ENCODE results near the gene NBR1. TPM values are rescaled to one million over a fixed set of nuclear protein-coding genes. Genes with fewer than 3 reads are reported as not detected.

The NBR1 gene
- total and polyA plus RNA-seq, 2 of the 8 experiments (the other 6 are each of a cell fraction or from before 2014, with no cell fraction given) = 13.5 to 36.0 TPM

Small RNA genes lying within 50 kb of the gene (small RNA-seq; reads per million reads assigned to genes)
- gene AC060780.2 (ENCODE audit: insufficient read depth) (not detected), gene AC060780.3 (ENCODE audit: insufficient read depth) (not detected), gene AC135721.1 (ENCODE audit: insufficient read depth) (not detected), gene RF00004 (ENCODE audit: insufficient read depth) (not detected), gene RNU2-1 (ENCODE audit: insufficient read depth) (not detected)

Other genes with a start within 250 kb of the NBR1 start
- gene AARSD1, start 206.8 kb upstream of the NBR1 start, total RNA-seq (2021; fragmentation: NEBNext Ultra II Directional; extraction: Animal tissue kit (Norgen Biotek cat#: 25700)) = 45.0 and 51.5 TPM in 2 replicates
- gene AARSD1, start 206.8 kb upstream of the NBR1 start, polyA plus RNA-seq (2011; rRNA removed) = 43.8 and 58.8 TPM in 2 replicates
- 2.2 and 3.0 TPM in 2 replicates for gene PTGES3L, start 191.1 kb upstream of the NBR1 start, total RNA-seq (2021; fragmentation: NEBNext Ultra II Directional; extraction: Animal tissue kit (Norgen Biotek cat#: 25700))
- gene PTGES3L, start 191.1 kb upstream of the NBR1 start, polyA plus RNA-seq (2011; rRNA removed) = 2.6 and 3.6 TPM in 2 replicates
- 10.7 and 11.9 TPM in 2 replicates for gene RUNDC1, start 190.6 kb upstream of the NBR1 start, total RNA-seq (2021; fragmentation: NEBNext Ultra II Directional; extraction: Animal tissue kit (Norgen Biotek cat#: 25700))
- 7.9 and 9.4 TPM in 2 replicates for gene RUNDC1, start 190.6 kb upstream of the NBR1 start, polyA plus RNA-seq (2011; rRNA removed)
- gene RPL27, start 172.8 kb upstream of the NBR1 start, total RNA-seq (2021; fragmentation: NEBNext Ultra II Directional; extraction: Animal tissue kit (Norgen Biotek cat#: 25700)) = 1,415 and 1,425 TPM in 2 replicates
- 3,779 and 3,900 TPM in 2 replicates for gene RPL27, start 172.8 kb upstream of the NBR1 start, polyA plus RNA-seq (2011; rRNA removed)
- 2.0 and 2.5 TPM in 2 replicates for gene IFI35, start 164.4 kb upstream of the NBR1 start, total RNA-seq (2021; fragmentation: NEBNext Ultra II Directional; extraction: Animal tissue kit (Norgen Biotek cat#: 25700))
- gene IFI35, start 164.4 kb upstream of the NBR1 start, polyA plus RNA-seq (2011; rRNA removed) = 4.7 and 4.9 TPM in 2 replicates
- gene VAT1, start 148.8 kb upstream of the NBR1 start, total RNA-seq (2021; fragmentation: NEBNext Ultra II Directional; extraction: Animal tissue kit (Norgen Biotek cat#: 25700)) = 281 and 295 TPM in 2 replicates
- 200 and 269 TPM in 2 replicates for gene VAT1, start 148.8 kb upstream of the NBR1 start, polyA plus RNA-seq (2011; rRNA removed)
- 51.3 and 56.8 TPM in 2 replicates for gene RND2, start 146.0 kb upstream of the NBR1 start, total RNA-seq (2021; fragmentation: NEBNext Ultra II Directional; extraction: Animal tissue kit (Norgen Biotek cat#: 25700))
- 61.4 and 76.2 TPM in 2 replicates for gene RND2, start 146.0 kb upstream of the NBR1 start, polyA plus RNA-seq (2011; rRNA removed)
- gene BRCA1, start 45.9 kb upstream of the NBR1 start, total RNA-seq (2021; fragmentation: NEBNext Ultra II Directional; extraction: Animal tissue kit (Norgen Biotek cat#: 25700)) = 39.2 and 40.3 TPM in 2 replicates
- 30.7 and 34.5 TPM in 2 replicates for gene BRCA1, start 45.9 kb upstream of the NBR1 start, polyA plus RNA-seq (2011; rRNA removed)
- gene TMEM106A, start 40.7 kb downstream of the NBR1 start, total RNA-seq (2021; fragmentation: NEBNext Ultra II Directional; extraction: Animal tissue kit (Norgen Biotek cat#: 25700)) = 4.1 and 5.4 TPM in 2 replicates
- 3.2 and 3.4 TPM in 2 replicates for gene TMEM106A, start 40.7 kb downstream of the NBR1 start, polyA plus RNA-seq (2011; rRNA removed)
- not detected in 2 replicates for gene CCDC200, start 57.4 kb downstream of the NBR1 start, total RNA-seq (2021; fragmentation: NEBNext Ultra II Directional; extraction: Animal tissue kit (Norgen Biotek cat#: 25700))
- gene CCDC200, start 57.4 kb downstream of the NBR1 start, polyA plus RNA-seq (2011; rRNA removed) = 0.11 TPM in 1 of 2 replicates, not detected in the other
- gene RNU2-1, start 62.8 kb downstream of the NBR1 start, total RNA-seq (2021; fragmentation: NEBNext Ultra II Directional; extraction: Animal tissue kit (Norgen Biotek cat#: 25700)) = 2,508 and 2,656 TPM in 2 replicates
- not detected in 2 replicates for gene RNU2-1, start 62.8 kb downstream of the NBR1 start, polyA plus RNA-seq (2011; rRNA removed)
- gene ARL4D, start 227.8 kb downstream of the NBR1 start, total RNA-seq (2021; fragmentation: NEBNext Ultra II Directional; extraction: Animal tissue kit (Norgen Biotek cat#: 25700)) = 8.4 TPM in 2 replicates
- 9.2 and 16.2 TPM in 2 replicates for gene ARL4D, start 227.8 kb downstream of the NBR1 start, polyA plus RNA-seq (2011; rRNA removed)